Left lobe of liver (tissue), 2 donors: Measurements from ENCODE around the gene CPLX3. TPM values are rescaled to one million over a fixed set of nuclear protein-coding genes. Genes with fewer than 3 reads are reported as not detected.

Source experiments
- ATAC-seq: fragments of 200-7000 bp; cut with Tn5 transposase; one replicate; pipeline ENCODE4 v1.9.1; 2020; ENCODE audit warnings: mild to moderate bottlenecking, moderate library complexity
- DNase-seq: peaks from one replicate; pipeline ENCODE4 v3.0.0-alpha.2; 2020; ENCODE audit warnings: low spot score
- total RNA-seq: library from RNA; stranded (reverse); gene quantifications from one replicate; pipeline ENCODE4 v1.2.1, GENCODE V29; 2021
- donor health status: DM: no; HTN: no; CAD: no; lungs with moderate emphysema.
- donor health status: DM: no; HTN: yes; CAD: no.

Gene CPLX3
- total RNA-seq, 1 donor from 2014 or later = not detected

GRCh38 chr15:74788042-74788682, 38.3 kb upstream of the CPLX3 start:
- DNase-seq (no peak), ATAC-seq (no peak)

GRCh38 chr15:74788683-74789151, 37.7 kb upstream of the CPLX3 start:
- DNase-seq = no peak
- no peak for ATAC-seq

DNA sequence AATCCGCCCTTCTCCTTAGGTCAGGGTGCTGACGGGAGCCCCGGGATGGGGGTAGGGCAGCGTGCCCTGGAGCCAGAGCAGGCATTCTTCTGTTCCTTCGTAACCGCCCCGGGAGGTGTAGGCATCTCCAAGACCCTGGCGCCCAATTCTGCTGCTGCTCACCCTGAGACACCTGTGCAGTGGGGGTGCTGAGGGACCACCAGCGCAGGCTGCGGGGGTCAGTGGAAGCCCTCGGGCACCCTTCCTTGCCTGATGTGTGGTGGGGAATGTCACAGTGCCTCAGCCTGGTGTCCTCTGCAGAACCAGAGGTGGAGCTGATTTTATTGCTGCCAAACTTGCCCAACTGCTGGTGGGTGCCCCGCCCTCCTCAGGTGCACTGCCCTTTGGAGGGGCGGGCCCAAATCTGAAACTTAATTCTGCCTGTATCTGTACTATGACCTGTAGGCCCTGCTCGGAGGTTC, 37.2 kb upstream of the CPLX3 start:
- ATAC-seq (peak; percentile 89), DNase-seq (peak; percentile 79)

DNA sequence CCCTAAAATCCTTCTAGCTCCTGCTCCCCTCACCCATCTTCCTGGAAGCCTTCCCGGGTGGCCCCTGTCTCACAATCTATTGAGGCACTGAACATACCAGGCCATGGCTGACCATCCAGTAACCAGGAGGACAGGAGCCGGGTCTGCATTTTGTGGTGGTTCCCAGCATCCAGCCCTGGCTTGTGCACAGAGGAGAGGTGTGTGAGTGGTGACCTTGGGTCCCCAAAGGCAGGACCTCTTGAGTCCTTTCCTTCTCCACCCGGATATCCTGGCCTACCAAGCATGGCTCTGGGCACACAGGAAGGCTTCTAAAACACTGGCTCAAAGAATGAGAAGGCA, 36.7 kb upstream of the CPLX3 start:
- DNase-seq (no peak), ATAC-seq (no peak)

DNA sequence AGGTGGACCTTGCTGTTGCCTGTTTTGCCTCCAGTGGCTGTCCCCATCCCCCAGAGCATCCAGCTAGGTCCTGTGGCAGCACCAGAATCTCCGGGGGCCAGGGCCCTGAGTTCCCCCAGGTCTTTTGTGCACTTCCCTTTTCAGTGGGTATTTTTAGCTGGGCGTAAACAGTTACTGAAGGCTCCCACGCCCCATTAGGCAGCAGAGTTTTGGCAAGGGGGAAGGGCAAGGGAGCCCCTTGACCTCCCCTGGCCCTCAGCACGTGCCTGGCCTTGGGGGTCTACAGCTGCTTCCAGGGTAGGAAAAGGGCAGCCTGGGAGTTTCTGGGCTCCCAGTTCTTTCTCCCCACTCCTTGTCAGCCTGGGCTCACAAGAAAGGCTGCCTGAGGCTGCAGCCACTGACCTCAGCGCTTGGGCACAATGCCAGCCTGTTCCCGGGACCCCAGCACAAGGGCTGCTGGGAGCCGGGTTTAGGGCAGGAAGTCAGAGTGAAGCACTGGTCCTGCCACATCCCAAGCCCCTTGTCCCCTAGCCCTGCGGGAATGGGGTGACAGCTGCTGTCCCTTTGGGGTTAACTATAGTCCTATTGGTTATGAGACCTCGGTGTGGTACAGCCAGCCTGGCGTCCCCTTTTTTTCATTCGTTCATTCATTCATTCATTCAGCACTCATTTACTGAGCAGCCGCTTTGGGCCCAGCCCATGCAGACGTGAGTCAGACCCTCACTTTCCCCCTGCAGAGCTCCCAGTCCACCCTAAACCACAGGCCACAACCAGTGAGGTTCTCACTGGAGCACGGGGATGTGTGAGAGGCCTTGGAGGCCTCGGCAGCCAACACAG, 36.1 kb upstream of the CPLX3 start:
- ATAC-seq = no peak
- peak; percentile 61 for DNase-seq

GRCh38 chr15:74791007-74791406, 35.4 kb upstream of the CPLX3 start:
- ATAC-seq = no peak
- no peak for DNase-seq

GRCh38 chr15:74791667-74792066, 34.8 kb upstream of the CPLX3 start:
- ATAC-seq (no peak), DNase-seq (no peak)

GRCh38 chr15:74792227-74793016, 34.0 kb upstream of the CPLX3 start:
- ATAC-seq (no peak), DNase-seq (no peak)

GRCh38 chr15:74793135-74794028, 33.0 kb upstream of the CPLX3 start:
- no peak for DNase-seq
- no peak for ATAC-seq

GRCh38 chr15:74794248-74794969, 32.0 kb upstream of the CPLX3 start:
- ATAC-seq = no peak
- no peak for DNase-seq

DNA sequence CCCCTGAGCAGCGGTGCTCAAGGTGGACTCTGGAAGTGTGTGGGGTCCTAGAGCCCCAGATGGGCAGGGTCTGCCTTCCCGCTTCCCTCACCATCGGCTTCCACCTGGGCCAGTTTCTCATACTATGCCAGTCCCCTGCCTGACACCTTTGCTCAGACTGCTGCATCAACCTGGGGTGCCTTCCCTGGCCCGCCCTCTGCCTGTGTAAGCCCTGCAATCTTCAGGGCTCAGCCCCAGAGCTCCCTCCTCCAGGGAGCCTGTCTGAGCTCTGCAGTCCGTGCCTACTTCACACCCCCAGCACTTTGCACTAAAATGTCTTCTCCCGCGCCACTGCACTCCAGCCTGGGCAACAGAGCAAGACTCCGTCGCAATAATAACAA, 31.5 kb upstream of the CPLX3 start:
- no peak for DNase-seq
- ATAC-seq = no peak

GRCh38 chr15:74795966-74796625, 30.3 kb upstream of the CPLX3 start:
- no peak for ATAC-seq
- no peak for DNase-seq

DNA sequence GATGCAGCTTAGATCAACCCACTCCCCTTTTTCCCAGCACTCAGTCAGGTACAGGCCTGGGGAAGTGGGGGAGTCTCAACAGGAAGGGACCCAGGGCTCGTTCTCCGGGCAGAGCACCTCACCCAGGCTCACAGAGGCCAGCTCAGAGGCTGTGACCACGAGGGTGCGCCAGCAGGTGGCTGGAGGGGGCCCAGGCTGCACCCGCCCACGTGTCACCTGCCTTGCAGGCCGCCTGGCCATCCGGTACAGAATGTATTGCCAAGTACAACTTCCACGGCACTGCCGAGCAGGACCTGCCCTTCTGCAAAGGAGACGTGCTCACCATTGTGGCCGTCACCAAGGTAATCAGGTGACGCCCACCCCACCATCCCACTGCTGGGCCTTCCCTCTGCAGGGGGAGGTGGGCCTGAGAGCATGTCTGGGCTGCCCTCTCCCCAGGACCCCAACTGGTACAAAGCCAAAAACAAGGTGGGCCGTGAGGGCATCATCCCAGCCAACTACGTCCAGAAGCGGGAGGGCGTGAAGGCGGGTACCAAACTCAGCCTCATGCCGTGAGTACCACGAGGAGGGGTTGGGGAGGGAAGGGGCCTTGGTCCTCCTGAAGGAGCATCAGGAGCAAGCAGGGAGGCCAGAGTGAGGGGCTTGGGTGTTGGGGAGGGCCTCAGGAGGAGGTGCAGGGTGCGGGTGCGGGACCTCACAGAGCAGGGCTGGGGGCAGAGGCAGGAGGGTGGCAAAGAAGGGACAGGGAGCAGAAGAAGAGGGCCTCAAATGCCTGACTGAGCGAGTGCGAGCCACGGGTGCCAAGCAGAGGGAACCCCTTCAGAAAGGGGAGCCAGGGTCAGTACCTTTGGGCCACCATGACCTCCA, 27.8 kb upstream of the CPLX3 start:
- DNase-seq = peak; percentile 90
- ATAC-seq = peak; percentile 79

DNA sequence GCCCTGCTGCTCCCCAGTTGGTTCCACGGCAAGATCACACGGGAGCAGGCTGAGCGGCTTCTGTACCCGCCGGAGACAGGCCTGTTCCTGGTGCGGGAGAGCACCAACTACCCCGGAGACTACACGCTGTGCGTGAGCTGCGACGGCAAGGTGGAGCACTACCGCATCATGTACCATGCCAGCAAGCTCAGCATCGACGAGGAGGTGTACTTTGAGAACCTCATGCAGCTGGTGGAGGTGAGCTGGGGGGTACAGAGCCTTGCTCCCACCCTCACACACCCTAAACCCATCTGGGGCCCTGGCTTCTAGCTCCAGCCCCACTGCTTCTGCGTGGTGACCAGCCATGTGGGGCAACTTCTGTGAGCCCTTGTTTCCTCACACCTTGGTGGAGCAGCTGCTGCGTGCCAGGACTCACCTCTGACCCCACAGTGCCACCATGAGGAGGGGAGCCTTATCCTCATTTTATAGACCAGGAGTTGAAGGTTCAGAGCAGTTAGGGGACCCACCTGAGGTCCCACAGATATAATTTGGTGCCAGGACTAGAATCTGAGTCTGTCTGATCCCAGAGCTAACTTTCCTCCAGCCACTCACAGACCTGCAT, 27.1 kb upstream of the CPLX3 start:
- DNase-seq (peak; percentile 67), ATAC-seq (peak; percentile 47)

- DNase-seq (peak; percentile 83), ATAC-seq (peak; percentile 83)
These were observed 26.4 kb upstream of the CPLX3 start for GRCh38 chr15:74799856-74800558.

DNA sequence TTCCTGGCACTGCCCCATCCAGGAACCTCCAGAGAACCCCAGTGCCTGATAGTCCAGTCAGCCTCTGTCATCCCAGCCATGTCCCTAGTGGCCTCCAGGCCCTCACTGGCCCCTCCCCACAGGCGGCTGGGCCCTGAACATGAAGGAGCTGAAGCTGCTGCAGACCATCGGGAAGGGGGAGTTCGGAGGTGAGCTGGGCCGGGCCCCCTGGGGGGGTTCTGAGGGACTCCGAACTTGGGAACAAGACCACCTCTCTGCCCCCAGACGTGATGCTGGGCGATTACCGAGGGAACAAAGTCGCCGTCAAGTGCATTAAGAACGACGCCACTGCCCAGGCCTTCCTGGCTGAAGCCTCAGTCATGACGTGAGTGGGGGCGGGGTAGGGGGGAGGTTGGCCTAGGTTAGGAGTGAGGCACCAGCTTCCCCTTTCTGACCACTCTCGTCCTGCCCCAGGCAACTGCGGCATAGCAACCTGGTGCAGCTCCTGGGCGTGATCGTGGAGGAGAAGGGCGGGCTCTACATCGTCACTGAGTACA, 25.8 kb upstream of the CPLX3 start:
- ATAC-seq (no peak), DNase-seq (no peak)
